ENCODE measurements around the gene EBP.

Gene EBP

DNA sequence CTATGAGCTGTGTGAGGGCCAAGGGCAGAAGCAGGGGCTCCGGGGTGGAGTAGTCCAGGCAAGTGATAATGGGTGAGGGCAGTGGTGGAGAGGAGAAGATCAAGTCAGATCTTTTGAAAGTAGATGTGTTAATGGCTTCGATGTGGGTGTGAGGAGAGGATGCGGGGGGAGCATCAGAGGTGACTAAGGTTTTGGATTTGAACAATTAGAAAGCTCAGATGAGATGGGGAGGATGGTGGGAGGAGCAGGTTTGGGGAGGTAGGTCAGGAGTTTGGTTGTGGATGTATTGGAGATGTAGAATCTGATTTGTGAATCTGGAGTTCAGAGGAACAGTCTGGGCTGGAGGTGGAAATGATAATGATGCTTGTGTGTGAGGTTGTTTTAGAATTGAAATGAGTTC is 41.0 kb upstream of the EBP start:
- Histone ChIP-seq H3K14ac (ENCODE audit: low read length) (no peak overlapping the region), H2BK5ac (ENCODE audit: low read depth, low read length, poor library complexity) (no peak overlapping the region), H3K79me2 (ENCODE audit: control insufficient read depth, insufficient read depth, low read length, poor library complexity) (peaks cover 8% of the 10 kb centered on the region), H4K12ac (ENCODE audit: low read depth, low read length) (no peak overlapping the region), H3K4me3 (ENCODE audit: low read depth, low read length) (no peak overlapping the region), H3K9ac (ENCODE audit: low read length) (no peak overlapping the region), H3K4me2 (ENCODE audit: low read length) (no peak overlapping the region), H2BK12ac (ENCODE audit: low read length) (no peak overlapping the region), H3K79me1 (ENCODE audit: low read length) (peaks cover 9% of the 10 kb centered on the region), H3K9me3 (ENCODE audit: insufficient read depth, low read depth, low read length) (no peaks in the 10 kb centered on the region), H3K4ac (ENCODE audit: low read depth, low read length) (no peak overlapping the region), H3K18ac (ENCODE audit: low read length) (no peak overlapping the region), H2BK120ac (ENCODE audit: insufficient read depth, low read length, poor library complexity) (no peak overlapping the region), H2AFZ (ENCODE audit: insufficient read depth, low read length, poor library complexity) (no peak overlapping the region), H4K8ac (ENCODE audit: low read depth, low read length) (no peak overlapping the region), H3K27me3 (ENCODE audit: insufficient read depth, low read length) (no peaks in the 10 kb centered on the region), H4K91ac (ENCODE audit: low read depth, low read length) (no peak overlapping the region), H3K4me1 (ENCODE audit: control insufficient read depth in 1 of 2, insufficient read depth in 2 of 2, low read length in 2 of 2) (peaks cover 0 to 3% of the 10 kb centered on the region in 2 experiments), H3K27ac (ENCODE audit: low read depth, low read length) (no peak overlapping the region), H2AK5ac (ENCODE audit: low read length) (no peak overlapping the region), H3K36me3 (ENCODE audit: control insufficient read depth in 1 of 2, insufficient read depth in 2 of 2, low read length in 2 of 2) (peaks cover 35 to 43% of the 10 kb centered on the region in 2 experiments), H3K23ac (ENCODE audit: low read length) (no peak overlapping the region)
- DNase-seq = no peak
- no CpG with 5 or more reads among the region's 3 CpGs for WGBS (ENCODE audit: extremely low coverage, insufficient coverage, insufficient read length)

DNA sequence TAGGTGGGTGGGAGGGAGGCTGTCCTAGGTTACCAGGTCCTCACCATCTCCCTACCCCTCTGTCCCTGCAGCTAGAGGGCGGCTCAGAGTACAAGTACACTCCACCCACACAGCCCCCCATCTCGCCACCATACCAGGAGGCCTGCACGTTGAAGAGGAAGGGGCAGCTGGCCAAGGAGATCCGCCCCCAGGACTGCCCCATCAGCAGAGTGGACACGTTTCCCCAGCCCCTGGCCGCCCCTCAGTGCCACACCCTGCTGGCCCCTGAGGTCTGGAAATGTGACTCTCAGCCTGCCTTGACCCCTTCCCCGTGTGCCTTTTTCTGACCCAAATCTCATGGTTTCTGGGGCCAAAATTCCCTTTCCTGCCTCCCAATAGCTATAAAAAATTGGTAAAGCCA is 39.1 kb upstream of the EBP start:
- Histone ChIP-seq H3K9ac (ENCODE audit: low read length) (no peak overlapping the region), H3K4me3 (ENCODE audit: low read depth, low read length) (no peak overlapping the region), H3K79me1 (ENCODE audit: low read length) (no peaks in the 10 kb centered on the region), H3K4me1 (ENCODE audit: control insufficient read depth in 1 of 2, insufficient read depth in 2 of 2, low read length in 2 of 2) (no peaks in the 10 kb centered on the region), H3K4ac (ENCODE audit: low read depth, low read length) (no peak overlapping the region), H2BK5ac (ENCODE audit: low read depth, low read length, poor library complexity) (no peak overlapping the region), H4K91ac (ENCODE audit: low read depth, low read length) (no peak overlapping the region), H3K27me3 (ENCODE audit: insufficient read depth, low read length) (no peaks in the 10 kb centered on the region), H3K23ac (ENCODE audit: low read length) (no peak overlapping the region), H2AK5ac (ENCODE audit: low read length) (no peak overlapping the region), H3K79me2 (ENCODE audit: control insufficient read depth, insufficient read depth, low read length, poor library complexity) (no peaks in the 10 kb centered on the region), H3K4me2 (ENCODE audit: low read length) (no peak overlapping the region), H4K12ac (ENCODE audit: low read depth, low read length) (peak overlapping the region; percentile 30), H3K18ac (ENCODE audit: low read length) (no peak overlapping the region), H3K36me3 (ENCODE audit: control insufficient read depth in 1 of 2, insufficient read depth in 2 of 2, low read length in 2 of 2) (peaks cover 35 to 43% of the 10 kb centered on the region in 2 experiments), H2BK120ac (ENCODE audit: insufficient read depth, low read length, poor library complexity) (no peak overlapping the region), H4K8ac (ENCODE audit: low read depth, low read length) (no peak overlapping the region), H3K27ac (ENCODE audit: low read depth, low read length) (no peak overlapping the region), H3K14ac (ENCODE audit: low read length) (no peak overlapping the region), H3K9me3 (ENCODE audit: insufficient read depth, low read depth, low read length) (no peaks in the 10 kb centered on the region), H2AFZ (ENCODE audit: insufficient read depth, low read length, poor library complexity) (no peak overlapping the region), H2BK12ac (ENCODE audit: low read length) (no peak overlapping the region)
- DNase-seq = no peak
- no CpG with 5 or more reads among the region's 7 CpGs for WGBS (ENCODE audit: extremely low coverage, insufficient coverage, insufficient read length)

DNA sequence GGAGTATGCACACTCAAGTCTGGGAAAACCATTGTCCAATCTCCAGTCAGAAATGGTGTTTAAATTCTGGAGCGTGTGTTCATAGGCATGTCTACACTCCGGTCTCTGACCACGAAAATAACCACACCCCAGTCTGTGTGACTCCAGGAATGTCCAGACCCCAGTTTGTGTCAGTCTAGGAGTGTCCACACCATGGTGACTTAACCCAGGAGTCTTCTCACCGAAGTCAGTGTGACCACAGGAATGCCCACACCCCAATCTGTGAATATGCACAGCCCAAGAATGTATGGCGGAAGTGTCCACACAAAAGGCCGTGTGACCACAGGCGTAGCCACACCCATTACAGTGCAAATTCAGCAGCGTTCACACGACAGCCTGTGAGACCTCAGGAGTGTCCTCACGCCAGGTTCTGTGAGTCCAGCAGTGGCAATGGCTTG is 34.2 kb upstream of the EBP start:
- Histone ChIP-seq H4K91ac (ENCODE audit: low read depth, low read length) (peak overlapping the region; percentile 55), H2AK5ac (ENCODE audit: low read length) (no peak overlapping the region), H2BK120ac (ENCODE audit: insufficient read depth, low read length, poor library complexity) (no peak overlapping the region), H3K79me2 (ENCODE audit: control insufficient read depth, insufficient read depth, low read length, poor library complexity) (no peaks in the 10 kb centered on the region), H3K14ac (ENCODE audit: low read length) (peak overlapping the region; percentile 18), H3K36me3 (ENCODE audit: control insufficient read depth in 1 of 2, insufficient read depth in 2 of 2, low read length in 2 of 2) (peaks cover 10 to 12% of the 10 kb centered on the region in 2 experiments), H3K18ac (ENCODE audit: low read length) (no peak overlapping the region), H3K27me3 (ENCODE audit: insufficient read depth, low read length) (no peaks in the 10 kb centered on the region), H3K4me2 (ENCODE audit: low read length) (no peak overlapping the region), H2BK5ac (ENCODE audit: low read depth, low read length, poor library complexity) (peak overlapping the region; percentile 38), H2AFZ (ENCODE audit: insufficient read depth, low read length, poor library complexity) (no peak overlapping the region), H3K4me3 (ENCODE audit: low read depth, low read length) (no peak overlapping the region), H4K8ac (ENCODE audit: low read depth, low read length) (no peak overlapping the region), H3K27ac (ENCODE audit: low read depth, low read length) (peak overlapping the region; percentile 73), H3K4me1 (ENCODE audit: control insufficient read depth in 1 of 2, insufficient read depth in 2 of 2, low read length in 2 of 2) (peaks cover 4 to 10% of the 10 kb centered on the region in 2 experiments), H3K9ac (ENCODE audit: low read length) (no peak overlapping the region), H3K4ac (ENCODE audit: low read depth, low read length) (no peak overlapping the region), H3K79me1 (ENCODE audit: low read length) (peaks cover 3% of the 10 kb centered on the region), H3K23ac (ENCODE audit: low read length) (no peak overlapping the region), H3K9me3 (ENCODE audit: insufficient read depth, low read depth, low read length) (peaks cover 5% of the 10 kb centered on the region), H2BK12ac (ENCODE audit: low read length) (no peak overlapping the region), H4K12ac (ENCODE audit: low read depth, low read length) (no peak overlapping the region)
- WGBS (ENCODE audit: extremely low coverage, insufficient coverage, insufficient read length) = no CpG with 5 or more reads among the region's 10 CpGs
- peak; percentile 67 to 68 for DNase-seq

DNA sequence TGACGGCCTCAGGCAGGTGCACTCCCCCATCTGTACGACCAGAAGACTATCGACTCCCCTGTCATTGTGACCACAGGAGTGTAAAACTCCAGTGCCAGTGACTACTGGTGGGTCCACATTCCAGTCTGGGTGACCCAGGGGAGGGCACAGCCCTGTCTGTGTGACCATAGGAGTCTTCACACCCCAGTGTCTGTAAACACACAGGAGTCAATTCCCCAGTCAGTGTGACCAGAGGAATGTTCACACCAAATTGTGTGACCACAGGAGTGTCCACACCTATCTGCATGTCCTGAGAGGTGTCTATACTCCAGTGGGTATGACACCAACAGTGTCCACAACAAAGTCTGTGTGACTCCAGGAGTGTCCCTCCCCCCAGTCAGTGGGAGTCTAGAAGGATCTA is 33.6 kb upstream of the EBP start:
- Histone ChIP-seq H4K12ac (ENCODE audit: low read depth, low read length) (no peak overlapping the region), H3K23ac (ENCODE audit: low read length) (no peak overlapping the region), H3K14ac (ENCODE audit: low read length) (peak overlapping the region; percentile 5), H3K9me3 (ENCODE audit: insufficient read depth, low read depth, low read length) (peaks cover 5% of the 10 kb centered on the region), H3K27ac (ENCODE audit: low read depth, low read length) (peak overlapping the region; percentile 73), H2BK12ac (ENCODE audit: low read length) (no peak overlapping the region), H4K91ac (ENCODE audit: low read depth, low read length) (peak overlapping the region; percentile 55), H4K8ac (ENCODE audit: low read depth, low read length) (no peak overlapping the region), H3K79me2 (ENCODE audit: control insufficient read depth, insufficient read depth, low read length, poor library complexity) (no peaks in the 10 kb centered on the region), H2AK5ac (ENCODE audit: low read length) (no peak overlapping the region), H2BK120ac (ENCODE audit: insufficient read depth, low read length, poor library complexity) (no peak overlapping the region), H3K18ac (ENCODE audit: low read length) (no peak overlapping the region), H3K9ac (ENCODE audit: low read length) (no peak overlapping the region), H3K36me3 (ENCODE audit: control insufficient read depth in 1 of 2, insufficient read depth in 2 of 2, low read length in 2 of 2) (peaks cover 7 to 9% of the 10 kb centered on the region in 2 experiments), H3K79me1 (ENCODE audit: low read length) (peaks cover 3% of the 10 kb centered on the region), H3K4me3 (ENCODE audit: low read depth, low read length) (no peak overlapping the region), H2AFZ (ENCODE audit: insufficient read depth, low read length, poor library complexity) (no peak overlapping the region), H3K27me3 (ENCODE audit: insufficient read depth, low read length) (no peaks in the 10 kb centered on the region), H3K4ac (ENCODE audit: low read depth, low read length) (peak overlapping the region; percentile 21), H2BK5ac (ENCODE audit: low read depth, low read length, poor library complexity) (no peak overlapping the region), H3K4me2 (ENCODE audit: low read length) (no peak overlapping the region), H3K4me1 (ENCODE audit: control insufficient read depth in 1 of 2, insufficient read depth in 2 of 2, low read length in 2 of 2) (peaks cover 4 to 12% of the 10 kb centered on the region in 2 experiments)
- no CpG with 5 or more reads among the region's 3 CpGs for WGBS (ENCODE audit: extremely low coverage, insufficient coverage, insufficient read length)
- DNase-seq = no peak

Data from trophoblast cell (in vitro differentiated cells and primary cell).